NCI-H1694 treated with DMSO at 0.1 percent for 48 hours (cell line): ENCODE measurements around the gene CD63.

Experiments
- DNase-seq: peaks from one replicate; lab custom pipeline; 2025; lab: John Stamatoyannopoulos, UW

CD63 gene

GRCh38 chr12:55704824-55705718, 23.7 kb downstream of the CD63 start:
- no peak for DNase-seq

GRCh38 chr12:55703901-55704761, 24.7 kb downstream of the CD63 start:
- no peak for DNase-seq

GRCh38 chr12:55703288-55703687, 25.5 kb downstream of the CD63 start:
- DNase-seq, result no peak

- DNase-seq, result no peak
Observed at GRCh38 chr12:55702861-55703260, 25.9 kb downstream of the CD63 start.

- no peak for DNase-seq
Observed at GRCh38 chr12:55700255-55701018, 28.4 kb downstream of the CD63 start.

- no peak for DNase-seq
Observed at GRCh38 chr12:55699471-55700055, 29.2 kb downstream of the CD63 start.

GRCh38 chr12:55698965-55699364, 29.8 kb downstream of the CD63 start:
- DNase-seq, result no peak

GRCh38 chr12:55698241-55698955, 30.4 kb downstream of the CD63 start:
- DNase-seq, result no peak

- no peak for DNase-seq
Observed at GRCh38 chr12:55697686-55698085, 31.1 kb downstream of the CD63 start.

- DNase-seq, result no peak
Observed at GRCh38 chr12:55696796-55697462, 31.9 kb downstream of the CD63 start.

GRCh38 chr12:55696141-55696540, 32.7 kb downstream of the CD63 start:
- DNase-seq, result no peak

GRCh38 chr12:55695349-55695748, 33.5 kb downstream of the CD63 start:
- no peak for DNase-seq

- DNase-seq, result no peak
Observed at GRCh38 chr12:55694651-55695050, 34.2 kb downstream of the CD63 start.

- no peak for DNase-seq
Observed at GRCh38 chr12:55694188-55694515, 34.7 kb downstream of the CD63 start.

- no peak for DNase-seq
Observed at GRCh38 chr12:55693323-55694187, 35.3 kb downstream of the CD63 start.

- DNase-seq, result no peak
Observed at GRCh38 chr12:55692631-55693322, 36.0 kb downstream of the CD63 start.

- DNase-seq, result no peak
Observed at GRCh38 chr12:55688716-55689655, 39.8 kb downstream of the CD63 start.

GRCh38 chr12:55687746-55688145, 41.1 kb downstream of the CD63 start:
- no peak for DNase-seq
